Measurements from ENCODE around the gene AP1S3.
"Not testable (repeated sequence)": the region's sequence is repeated elsewhere in the genome, so short reads cannot be mapped to it uniquely, and the experiment has no call there.

AP1S3 gene

DNA sequence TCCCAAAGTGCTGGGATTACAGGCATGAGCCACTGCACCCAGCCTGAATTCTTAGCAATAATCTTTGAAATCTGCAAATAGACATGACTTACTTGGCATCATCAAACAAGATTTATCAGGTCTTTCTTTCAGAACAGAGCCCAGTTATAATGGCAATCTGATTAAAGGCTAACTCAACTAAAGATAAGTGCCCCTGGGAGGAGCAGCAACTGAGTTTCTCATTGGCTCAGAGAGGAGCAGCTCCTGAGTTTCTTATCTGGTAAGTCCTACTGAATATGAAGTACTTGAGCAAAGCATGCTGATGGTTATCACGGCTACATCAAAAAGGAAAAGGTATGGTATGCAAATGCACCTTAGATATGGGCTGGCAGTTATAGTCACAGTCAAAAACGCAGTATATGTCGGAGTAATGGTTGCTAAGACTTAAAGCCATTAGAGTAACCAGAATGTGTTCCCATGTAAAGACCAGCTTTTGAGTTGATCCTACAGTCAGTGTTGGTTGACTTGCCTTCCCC lies 15.0 kb upstream of the AP1S3 start:
- no peak for DNase-seq (ENCODE audit: low read depth)

DNA sequence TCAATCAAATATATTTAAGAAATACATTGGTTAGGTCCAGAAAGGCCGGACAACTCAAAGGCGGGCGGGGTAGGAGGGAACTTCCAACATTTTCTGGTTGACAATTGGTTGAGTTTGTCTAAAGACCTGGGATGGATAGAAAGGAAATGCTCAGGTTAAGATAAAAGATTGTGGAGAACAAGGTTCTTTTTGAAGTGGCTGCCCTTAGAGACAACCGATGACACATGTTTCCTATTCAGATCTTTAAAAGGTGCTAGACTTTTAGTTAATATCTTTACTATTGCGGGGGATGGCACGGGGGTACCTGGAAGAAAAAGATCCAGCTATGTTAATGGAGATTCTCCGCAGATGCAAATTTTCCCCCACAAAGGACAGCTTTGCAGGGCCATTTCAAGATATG lies 10.0 kb upstream of the AP1S3 start:
- no peak for DNase-seq (ENCODE audit: low read depth)

GRCh38 chr2:223846515-223846914 lies 9.1 kb upstream of the AP1S3 start:
- peak; percentile 86 for DNase-seq (ENCODE audit: low read depth)

- no peak for DNase-seq (ENCODE audit: low read depth)
Measured at GRCh38 chr2:223841436-223842190, 4.2 kb upstream of the AP1S3 start.

DNA sequence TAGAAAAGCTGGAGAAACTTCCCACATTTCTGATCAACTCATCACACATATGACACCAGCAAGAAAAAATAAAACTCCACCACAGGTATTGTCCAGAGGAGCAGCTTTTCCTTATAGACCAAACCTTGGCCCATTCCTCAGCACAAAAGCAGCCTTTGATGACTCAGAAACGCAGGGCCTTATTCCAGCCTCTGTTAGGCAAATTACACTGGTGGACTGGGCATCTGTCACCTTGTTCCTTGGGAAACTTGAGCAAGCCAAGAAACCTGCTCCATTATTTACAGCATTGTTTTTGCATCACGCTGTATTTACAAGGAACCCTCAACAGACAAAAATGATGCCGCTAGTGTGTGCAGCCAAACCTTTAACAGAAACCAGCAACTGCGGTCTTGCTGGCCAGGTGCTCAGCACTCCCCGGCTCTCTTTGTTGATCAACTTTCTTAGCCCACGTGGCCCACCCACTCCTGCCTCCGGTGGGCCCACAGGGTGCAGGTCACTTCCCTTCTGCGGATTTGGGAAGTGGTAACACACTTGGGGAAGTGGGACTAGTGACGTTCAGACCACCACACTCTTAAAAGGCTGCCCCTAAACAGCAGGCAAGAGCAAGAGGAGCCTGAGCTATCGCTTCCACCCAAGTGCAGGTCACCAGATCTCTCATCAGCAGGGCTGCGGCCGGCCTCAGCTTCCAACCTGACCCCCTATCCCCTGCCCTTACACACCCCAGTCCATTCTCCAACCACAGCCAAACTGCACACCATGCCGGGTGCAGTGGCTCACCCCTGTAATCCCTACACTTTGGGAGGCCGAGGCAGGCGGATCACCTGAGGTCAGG lies 1.5 kb downstream of the AP1S3 start:
- no peak for DNase-seq (ENCODE audit: low read depth)

DNA sequence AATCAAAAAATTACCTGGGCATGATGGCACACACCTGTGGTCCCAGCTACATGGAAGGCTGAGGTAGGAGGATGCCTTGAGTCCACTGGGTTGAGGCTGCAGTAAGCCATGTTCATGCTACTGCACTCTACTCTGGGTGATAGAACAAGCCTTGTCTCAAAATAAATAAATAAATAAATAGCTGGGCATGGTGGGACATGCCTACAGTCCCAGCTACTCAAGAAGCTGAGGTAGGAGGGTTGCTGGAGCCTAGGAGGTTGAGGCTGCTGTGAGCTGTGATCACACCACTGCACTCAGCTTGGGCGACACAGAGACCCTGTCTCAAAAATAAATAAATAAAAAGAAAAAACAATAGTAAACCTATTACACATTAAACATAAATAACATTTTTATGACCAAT lies 3.0 kb downstream of the AP1S3 start:
- DNase-seq (ENCODE audit: low read depth), result no peak

DNA sequence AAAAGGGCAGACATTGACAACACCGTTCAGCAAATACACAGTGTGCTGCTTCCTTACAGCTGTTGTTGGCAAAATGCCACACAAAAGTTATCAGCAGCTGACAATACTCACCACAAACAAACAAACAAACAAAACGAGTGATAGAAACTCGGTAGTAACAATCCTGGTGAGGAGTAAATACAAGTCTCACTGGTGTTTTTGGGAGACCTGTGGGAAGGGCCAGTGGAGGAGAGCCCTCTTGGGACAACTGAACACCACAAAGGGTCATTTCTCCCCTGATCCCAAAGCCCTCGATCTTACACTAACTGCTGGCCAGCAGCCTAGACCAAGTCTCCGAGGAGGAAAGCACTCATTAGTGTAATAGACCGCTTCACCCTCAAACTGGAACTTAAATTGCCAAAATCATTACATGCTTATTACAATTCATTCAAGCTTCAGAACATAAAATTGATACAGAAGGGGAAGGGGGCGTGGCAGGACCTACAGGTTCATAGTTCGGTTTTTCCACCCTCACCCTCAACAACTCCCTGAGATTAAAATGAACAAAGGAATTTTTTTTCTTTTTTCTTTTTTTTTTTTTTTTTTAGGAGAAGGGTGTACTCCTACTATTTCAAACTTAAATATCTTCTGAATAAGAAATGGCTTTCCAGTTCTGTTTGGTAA lies 5.0 kb downstream of the AP1S3 start:
- no peak for DNase-seq (ENCODE audit: low read depth)

DNA sequence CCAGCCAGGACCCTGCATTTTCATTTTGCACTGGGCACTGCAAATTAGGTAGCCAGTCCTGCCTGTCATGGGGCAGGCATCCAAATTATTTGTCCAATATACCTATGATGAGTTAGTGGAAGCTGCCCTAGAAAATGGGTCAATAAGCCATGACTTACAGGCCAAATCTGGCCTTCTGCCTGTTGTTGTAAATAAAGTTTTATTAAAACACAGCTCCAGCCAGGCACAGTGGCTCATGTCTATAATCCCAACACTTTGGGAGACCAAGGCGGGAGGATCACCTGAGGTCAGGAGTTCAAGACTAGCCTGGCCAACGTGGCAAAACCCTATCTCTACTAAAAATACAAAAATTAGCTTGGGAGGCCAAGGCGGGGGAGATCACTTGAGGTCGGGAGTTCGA lies 8.3 kb downstream of the AP1S3 start:
- DNase-seq (ENCODE audit: low read depth), result no peak

DNA sequence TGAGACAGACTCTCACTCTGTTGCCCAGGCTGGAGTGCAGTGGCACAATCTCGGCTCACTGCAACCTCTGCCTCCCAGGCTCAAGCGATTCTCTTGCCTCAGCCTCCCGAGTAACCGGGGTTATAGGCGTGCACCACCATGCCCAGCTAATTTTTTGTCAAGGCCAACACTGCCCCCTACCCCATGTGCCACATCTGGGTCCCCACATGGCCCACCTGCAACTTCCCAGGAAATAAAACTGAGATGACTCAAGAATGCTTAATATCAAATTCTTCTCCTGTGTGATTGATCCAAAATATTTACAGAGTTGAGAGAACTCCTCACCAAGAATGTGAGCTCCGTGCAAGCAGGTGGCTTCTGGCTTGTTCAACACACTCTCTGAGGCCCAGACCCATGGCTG lies 9.1 kb downstream of the AP1S3 start:
- DNase-seq (ENCODE audit: low read depth), result no peak

GRCh38 chr2:223826995-223827394 lies 10.4 kb downstream of the AP1S3 start:
- DNase-seq (ENCODE audit: low read depth), result no peak

DNA sequence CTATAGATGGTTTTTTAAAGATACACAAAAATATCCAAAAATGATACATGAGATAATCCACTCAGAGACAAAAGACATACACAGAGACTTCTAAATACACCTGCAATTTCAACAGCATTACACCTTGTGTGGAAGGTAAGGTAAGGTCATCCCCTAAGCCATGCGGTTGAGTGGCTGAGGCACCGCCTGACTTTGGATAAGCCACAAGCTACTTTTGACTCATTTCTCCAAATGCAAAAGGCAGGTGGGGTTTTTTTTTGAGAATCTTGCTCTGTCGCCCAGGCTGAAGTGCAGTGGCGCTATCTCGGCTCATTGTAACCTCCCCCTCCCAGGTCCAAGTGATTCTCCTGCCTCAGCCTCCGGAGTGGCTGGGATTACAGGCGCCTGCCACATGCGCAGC lies 13.1 kb downstream of the AP1S3 start:
- no peak for DNase-seq (ENCODE audit: low read depth)

GRCh38 chr2:223822818-223823217 lies 14.6 kb downstream of the AP1S3 start:
- DNase-seq (ENCODE audit: low read depth), result no peak

- no peak for DNase-seq (ENCODE audit: low read depth)
Measured at GRCh38 chr2:223820549-223820948, 16.8 kb downstream of the AP1S3 start.

DNA sequence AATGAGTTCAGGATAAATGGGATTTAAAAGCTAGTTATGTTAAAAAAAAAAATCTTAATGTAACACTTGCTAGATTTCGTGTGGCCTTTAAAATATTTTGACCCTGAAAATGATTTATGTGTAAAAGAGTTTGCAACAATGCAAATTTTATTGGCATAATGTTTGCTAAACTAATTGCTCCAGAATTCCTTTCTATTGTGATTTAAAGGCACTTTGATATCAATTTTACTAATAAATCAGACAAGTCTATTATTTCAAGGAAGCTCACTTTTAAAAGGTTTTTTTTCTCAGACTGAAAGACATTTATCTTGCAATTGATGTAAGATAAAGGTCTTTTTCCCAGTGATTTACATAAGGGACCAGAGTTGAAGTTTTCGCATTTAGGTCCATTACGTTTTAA lies 17.5 kb downstream of the AP1S3 start:
- DNase-seq (ENCODE audit: low read depth), result no peak

- DNase-seq (ENCODE audit: low read depth), result no peak
Measured at GRCh38 chr2:223815884-223816570, 21.4 kb downstream of the AP1S3 start.

DNA sequence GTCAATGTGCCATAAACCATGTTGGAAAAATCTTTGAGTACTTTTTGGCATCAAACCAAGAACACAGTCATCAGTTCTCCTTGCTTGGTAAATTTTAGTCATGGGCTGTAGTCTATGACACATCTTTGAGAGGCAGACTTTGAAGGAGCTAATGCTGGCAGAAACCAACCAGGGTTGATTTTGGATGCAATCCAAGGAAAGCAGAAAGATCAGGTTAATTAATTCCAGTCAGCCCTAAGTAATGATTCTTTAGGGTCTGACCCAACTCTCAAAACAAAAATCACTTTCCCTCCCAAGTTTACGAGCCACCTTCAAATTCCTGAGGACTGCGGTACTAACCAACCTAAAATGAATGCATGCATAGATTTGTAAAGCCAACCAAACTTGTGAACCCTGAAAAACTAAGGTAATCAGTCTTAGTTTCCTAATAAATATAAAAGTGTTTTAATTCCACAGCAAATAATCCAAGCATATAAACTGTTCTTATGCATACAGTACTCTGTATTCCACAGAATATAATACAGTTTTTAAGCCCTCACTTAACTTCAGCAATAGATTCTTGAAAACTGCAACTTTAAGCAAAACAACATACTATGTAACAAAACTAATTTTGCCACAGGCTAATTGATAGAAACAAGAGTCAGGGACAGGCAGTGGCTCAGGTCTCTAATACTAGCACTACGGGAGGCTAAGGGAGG lies 22.0 kb downstream of the AP1S3 start:
- peak; percentile 97 for DNase-seq (ENCODE audit: low read depth)

- DNase-seq (ENCODE audit: low read depth), result not testable (repeated sequence)
Measured at GRCh38 chr2:223814764-223815163, 22.6 kb downstream of the AP1S3 start.

DNA sequence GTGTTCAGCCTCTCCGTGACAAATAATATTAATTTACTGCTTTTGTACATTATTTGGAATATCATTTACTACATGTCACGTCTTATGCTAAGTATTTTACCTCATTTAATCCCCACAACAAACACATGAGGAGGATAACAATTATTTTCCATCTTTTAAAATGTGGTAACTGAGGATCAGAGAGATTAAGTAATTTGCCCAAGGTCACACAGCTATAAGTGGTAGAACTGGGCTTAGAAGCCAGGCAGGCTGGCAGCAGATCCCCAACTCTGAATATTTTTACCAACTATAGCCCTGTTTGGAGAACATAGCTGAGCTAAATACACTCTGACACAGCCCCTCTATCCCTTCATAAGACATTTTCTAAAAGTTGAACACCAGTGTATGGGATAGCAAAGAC lies 24.1 kb downstream of the AP1S3 start:
- no peak for DNase-seq (ENCODE audit: low read depth)

- DNase-seq (ENCODE audit: low read depth), result no peak
Measured at GRCh38 chr2:223811757-223812156, 25.6 kb downstream of the AP1S3 start.

DNA sequence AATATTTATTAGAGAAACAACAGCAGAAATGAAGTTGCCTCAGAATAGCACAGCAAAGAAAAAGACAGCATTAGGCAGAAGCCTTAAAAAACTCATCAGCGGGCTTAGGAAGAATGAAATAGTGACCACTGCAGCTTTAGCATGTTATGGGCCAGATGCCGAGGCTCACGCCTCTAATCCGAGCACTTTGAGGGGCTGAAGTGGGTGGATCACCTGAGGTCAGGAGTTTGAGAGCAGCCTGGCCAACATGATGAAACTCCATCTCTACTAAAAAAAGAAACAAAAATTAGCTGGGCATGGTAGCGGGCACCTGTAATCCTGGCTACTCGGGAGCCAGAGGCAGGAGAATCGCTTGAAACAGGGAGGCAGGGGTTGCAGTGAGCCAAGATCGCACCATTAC lies 32.4 kb downstream of the AP1S3 start:
- no peak for DNase-seq (ENCODE audit: low read depth)

- no peak for DNase-seq (ENCODE audit: low read depth)
Measured at GRCh38 chr2:223801736-223802135, 35.6 kb downstream of the AP1S3 start.

DNA sequence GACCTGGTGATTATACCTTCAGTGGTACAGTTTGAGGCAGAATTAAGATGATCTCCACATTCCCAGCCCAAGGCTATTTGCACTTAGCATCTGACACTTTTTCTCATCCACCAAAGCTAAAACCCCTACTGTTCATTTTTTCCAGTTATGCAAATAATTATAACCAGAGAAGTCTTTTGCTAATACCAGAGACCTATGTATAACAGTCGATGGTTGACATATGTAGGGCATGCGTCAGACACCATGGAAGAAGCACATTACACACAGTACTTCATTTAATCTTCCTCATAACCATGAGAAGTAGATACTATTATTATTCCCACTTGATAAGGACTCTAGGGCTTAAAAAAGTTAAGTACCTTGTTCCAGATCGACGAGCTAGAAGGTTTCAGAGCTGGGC lies 36.5 kb downstream of the AP1S3 start:
- no peak for DNase-seq (ENCODE audit: low read depth)
